ENCODE data around the gene TMEM203.

The TMEM203 gene

DNA sequence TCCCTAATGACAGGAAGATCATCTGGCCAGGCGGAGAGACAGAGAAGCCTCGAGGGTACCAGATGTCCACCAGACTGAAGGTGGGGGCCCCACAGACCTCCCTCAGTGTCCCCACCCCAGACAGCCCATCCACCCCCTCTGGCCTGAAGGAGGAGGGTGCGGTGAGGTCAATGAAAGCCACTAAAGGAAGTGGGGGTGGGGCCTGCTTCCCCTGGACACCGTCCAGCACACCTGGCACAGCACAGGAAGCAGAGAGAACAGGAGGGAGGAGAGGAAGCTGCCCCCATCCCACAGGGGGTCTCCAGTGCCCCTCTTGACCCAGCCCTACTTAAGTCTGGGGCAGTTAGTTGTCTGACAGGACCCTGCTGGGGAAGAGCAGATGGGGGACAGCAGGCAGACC is 46.8 kb downstream of the TMEM203 start:
- H3K4me3 ChIP-seq (ENCODE audit: low read length) = no peak overlapping the region
- DNase-seq = peak; percentile 3
- no peaks in the 10 kb centered on the region for H3K36me3 ChIP-seq (replicated peaks; ENCODE audit: insufficient read depth, low read length)
- TF ChIP-seq, protein P1, sequence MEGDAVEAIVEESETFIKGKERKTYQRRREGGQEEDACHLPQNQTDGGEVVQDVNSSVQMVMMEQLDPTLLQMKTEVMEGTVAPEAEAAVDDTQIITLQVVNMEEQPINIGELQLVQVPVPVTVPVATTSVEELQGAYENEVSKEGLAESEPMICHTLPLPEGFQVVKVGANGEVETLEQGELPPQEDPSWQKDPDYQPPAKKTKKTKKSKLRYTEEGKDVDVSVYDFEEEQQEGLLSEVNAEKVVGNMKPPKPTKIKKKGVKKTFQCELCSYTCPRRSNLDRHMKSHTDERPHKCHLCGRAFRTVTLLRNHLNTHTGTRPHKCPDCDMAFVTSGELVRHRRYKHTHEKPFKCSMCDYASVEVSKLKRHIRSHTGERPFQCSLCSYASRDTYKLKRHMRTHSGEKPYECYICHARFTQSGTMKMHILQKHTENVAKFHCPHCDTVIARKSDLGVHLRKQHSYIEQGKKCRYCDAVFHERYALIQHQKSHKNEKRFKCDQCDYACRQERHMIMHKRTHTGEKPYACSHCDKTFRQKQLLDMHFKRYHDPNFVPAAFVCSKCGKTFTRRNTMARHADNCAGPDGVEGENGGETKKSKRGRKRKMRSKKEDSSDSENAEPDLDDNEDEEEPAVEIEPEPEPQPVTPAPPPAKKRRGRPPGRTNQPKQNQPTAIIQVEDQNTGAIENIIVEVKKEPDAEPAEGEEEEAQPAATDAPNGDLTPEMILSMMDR (IDR thresholded peaks at IDR 0.05; ENCODE audit: low read length) = no peak
- TF ChIP-seq EZH2 (optimal IDR thresholded peaks at IDR 0.05; ENCODE audit: low read depth, low read length) (no peak), EZH2phosphoT487 (IDR thresholded peaks at IDR 0.05; ENCODE audit: low read length) (no peak)
- peak overlapping the region; percentile 52; the same call in 1 of the 2 replicates for H3K4me2 ChIP-seq (ENCODE audit: low read depth, low read length)
- 0 out of 2 replicates have a peak overlapping the region, but pooled peaks have one; percentile 4 for H2AFZ ChIP-seq (ENCODE audit: low read length)
- no peaks in the 10 kb centered on the region for H3F3A ChIP-seq (ENCODE audit: insufficient read depth, low read length)
- H3K9me2 ChIP-seq (replicated peaks; ENCODE audit: insufficient read depth, low read length) = no peaks in the 10 kb centered on the region
- no peaks in the 10 kb centered on the region for H3K79me2 ChIP-seq (ENCODE audit: low read length)
- no peak overlapping the region for H3K27ac ChIP-seq (ENCODE audit: low read length)
- no peaks in the 10 kb centered on the region for H4K20me1 ChIP-seq (ENCODE audit: insufficient read depth, low read length)
- H3K9ac ChIP-seq (ENCODE audit: low read length) = no peak overlapping the region
- H3K27me3 ChIP-seq (replicated peaks; ENCODE audit: insufficient read depth, low read length) = peaks cover 52% of the 10 kb centered on the region
- no peaks in the 10 kb centered on the region for H3K9me3 ChIP-seq (replicated peaks; ENCODE audit: insufficient read depth, low read length)
- H3K4me1 ChIP-seq (ENCODE audit: low read length) = peaks cover 23% of the 10 kb centered on the region

DNA sequence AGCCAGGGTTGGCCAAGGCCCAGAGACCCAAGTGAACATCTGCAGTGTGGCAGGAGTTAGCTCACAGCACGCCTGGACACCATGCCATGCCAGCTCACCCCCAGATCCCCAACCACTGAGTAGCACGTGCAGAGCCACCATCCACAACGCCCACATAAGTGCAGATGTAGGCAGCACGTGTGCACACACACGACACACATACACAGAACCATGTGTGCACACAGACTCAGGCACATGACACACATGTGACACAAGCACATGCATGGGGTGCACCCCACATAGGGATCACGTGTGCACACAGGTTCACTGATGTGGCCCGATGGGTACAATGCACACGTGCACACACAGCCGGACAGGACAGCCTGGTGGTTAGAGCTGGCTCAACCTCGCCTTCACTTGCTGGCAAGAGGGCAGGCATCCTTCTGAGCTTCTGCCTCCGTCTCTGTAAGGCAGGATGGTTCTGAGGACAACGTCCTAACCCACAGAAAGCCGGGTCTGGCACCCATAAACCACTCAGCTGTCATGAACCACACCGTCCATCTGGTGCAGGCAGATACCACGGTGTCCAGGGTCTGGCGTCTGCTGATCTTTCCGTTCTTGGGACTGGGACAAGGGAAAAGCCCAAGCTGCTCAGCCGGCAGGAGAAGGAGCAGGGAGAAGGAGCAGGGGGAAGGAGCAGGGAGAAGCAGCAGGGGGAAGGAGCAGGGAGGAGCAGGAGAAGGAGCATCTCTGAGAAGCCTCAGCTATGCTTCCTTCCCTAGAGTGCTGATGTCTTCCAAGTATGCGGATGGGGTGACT is 47.6 kb downstream of the TMEM203 start:
- peak; percentile 3 for DNase-seq
- Histone ChIP-seq H4K20me1 (ENCODE audit: insufficient read depth, low read length) (no peaks in the 10 kb centered on the region), H3K4me3 (ENCODE audit: low read length) (no peak overlapping the region), H3K27me3 (replicated peaks; ENCODE audit: insufficient read depth, low read length) (peaks cover 49% of the 10 kb centered on the region), H3K36me3 (replicated peaks; ENCODE audit: insufficient read depth, low read length) (no peaks in the 10 kb centered on the region), H3K4me2 (ENCODE audit: low read depth, low read length) (no peak overlapping the region), H3F3A (ENCODE audit: insufficient read depth, low read length) (no peaks in the 10 kb centered on the region), H3K9me3 (replicated peaks; ENCODE audit: insufficient read depth, low read length) (no peaks in the 10 kb centered on the region), H3K9me2 (replicated peaks; ENCODE audit: insufficient read depth, low read length) (no peaks in the 10 kb centered on the region), H2AFZ (ENCODE audit: low read length) (no peak overlapping the region), H3K9ac (ENCODE audit: low read length) (no peak overlapping the region), H3K4me1 (ENCODE audit: low read length) (peaks cover 23% of the 10 kb centered on the region), H3K79me2 (ENCODE audit: low read length) (no peaks in the 10 kb centered on the region), H3K27ac (ENCODE audit: low read length) (no peak overlapping the region)
- TF ChIP-seq EZH2phosphoT487 (IDR thresholded peaks at IDR 0.05; ENCODE audit: low read length) (no peak), EZH2 (optimal IDR thresholded peaks at IDR 0.05; ENCODE audit: low read depth, low read length) (no peak)
- TF ChIP-seq, protein P1 (IDR thresholded peaks at IDR 0.05; ENCODE audit: low read length) = no peak

DNA sequence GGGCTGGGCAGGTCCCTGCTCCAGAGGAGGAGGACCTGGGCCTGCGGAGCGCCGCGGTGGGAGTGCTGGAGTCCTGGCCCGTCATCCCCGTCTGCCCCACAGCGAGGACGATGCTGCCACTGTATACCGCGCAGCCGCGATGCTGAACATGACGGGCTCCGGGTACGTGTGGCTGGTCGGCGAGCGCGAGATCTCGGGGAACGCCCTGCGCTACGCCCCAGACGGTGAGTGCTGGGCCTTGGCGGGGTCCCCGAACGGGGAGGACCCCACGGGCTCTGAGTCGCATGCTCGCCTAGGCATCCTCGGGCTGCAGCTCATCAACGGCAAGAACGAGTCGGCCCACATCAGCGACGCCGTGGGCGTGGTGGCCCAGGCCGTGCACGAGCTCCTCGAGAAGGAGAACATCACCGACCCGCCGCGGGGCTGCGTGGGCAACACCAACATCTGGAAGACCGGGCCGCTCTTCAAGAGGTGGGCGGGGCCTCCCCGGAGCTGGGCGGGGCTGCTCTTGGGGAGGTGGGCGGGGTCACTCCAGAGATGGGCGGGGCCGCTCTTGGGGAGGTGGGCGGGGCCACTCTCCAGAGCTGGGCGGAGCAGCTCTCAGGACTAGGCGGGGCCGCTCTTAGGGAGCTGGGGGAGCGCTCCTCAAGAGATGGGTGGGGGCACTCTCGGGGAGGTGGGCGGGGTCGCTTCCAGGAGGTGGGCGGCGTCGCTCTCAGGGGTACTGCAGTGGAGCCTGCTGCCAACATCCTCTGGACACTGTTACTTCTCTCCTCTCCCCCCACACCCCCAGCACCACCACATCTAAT is 48.7 kb downstream of the TMEM203 start:
- TF ChIP-seq, protein P1 (IDR thresholded peaks at IDR 0.05; ENCODE audit: low read length) = no peak
- no peak for TF ChIP-seq EZH2 (optimal IDR thresholded peaks at IDR 0.05; ENCODE audit: low read depth, low read length)
- H3K4me3 ChIP-seq (ENCODE audit: low read length) = peak overlapping the region; percentile 36; the same call in 1 of the 2 replicates
- H3K27me3 ChIP-seq (replicated peaks; ENCODE audit: insufficient read depth, low read length) = peaks cover 44% of the 10 kb centered on the region
- H3K79me2 ChIP-seq (ENCODE audit: low read length) = no peaks in the 10 kb centered on the region
- H3K27ac ChIP-seq (ENCODE audit: low read length) = no peak overlapping the region
- peak; percentile 17 for DNase-seq
- H3K9ac ChIP-seq (ENCODE audit: low read length) = no peak overlapping the region
- H3K4me2 ChIP-seq (ENCODE audit: low read depth, low read length) = peak overlapping the region; percentile 60; the same call in 1 of the 2 replicates
- no peaks in the 10 kb centered on the region for H3K9me2 ChIP-seq (replicated peaks; ENCODE audit: insufficient read depth, low read length)
- no peaks in the 10 kb centered on the region for H3K36me3 ChIP-seq (replicated peaks; ENCODE audit: insufficient read depth, low read length)
- H3K9me3 ChIP-seq (replicated peaks; ENCODE audit: insufficient read depth, low read length) = no peaks in the 10 kb centered on the region
- peaks cover 23% of the 10 kb centered on the region for H3K4me1 ChIP-seq (ENCODE audit: low read length)
- no peaks in the 10 kb centered on the region for H4K20me1 ChIP-seq (ENCODE audit: insufficient read depth, low read length)
- H2AFZ ChIP-seq (ENCODE audit: low read length) = peak overlapping the region; percentile 48; the same call in 1 of the 2 replicates
- H3F3A ChIP-seq (ENCODE audit: insufficient read depth, low read length) = 0 out of 2 replicates have a peak, but pooled peaks cover 4% of the 10 kb centered on the region
